PC-9 (cell line): ENCODE results near the gene LRCOL1. TPM values are rescaled to one million over a fixed set of nuclear protein-coding genes. Genes with fewer than 3 reads are reported as not detected.

Experiments used
- BruUV-seq: library from RNA; stranded (reverse); fragments of 400-500 nt; replicated peaks from 2 replicates; lab custom pipeline; 2021; lab: Mats Ljungman, UMichigan
- CTCF ChIA-PET: fragments of 300-600 bp; sonication (Branson Sonifier 250); formaldehyde crosslinking; loops from one replicate; lab custom pipeline; 2022; ENCODE audit warnings: antibody characterized with exemption; lab: Charles Lee
- POLR2A ChIA-PET: fragments of 300-600 bp; sonication (Branson Sonifier 250); formaldehyde crosslinking; loops from one replicate; lab custom pipeline; 2022; ENCODE audit warnings: antibody characterized with exemption; ENCODE audit not compliant: unreplicated experiment; lab: Charles Lee
- DNase-seq, 2 experiments: peaks; one replicate each; pipeline versions ENCODE4 v3.0.0 to v3.0.0-alpha.2; 2015 to 2022; ENCODE audit warnings: mixed read lengths in 1 of 2
- H2AFZ ChIP-seq: fragments of 200-600 bp; sonication (generic); 2 replicates; pipeline ENCODE4 v1.8.1; 2017; ENCODE audit warnings: antibody characterized with exemption
- H3F3A ChIP-seq: fragments of 200-600 bp; sonication (generic); 2 replicates; pipeline ENCODE4 v1.8.1; 2017; ENCODE audit warnings: antibody characterized with exemption, mild to moderate bottlenecking, low read depth; ENCODE audit not compliant: insufficient read depth
- H3K27ac ChIP-seq: fragments of 200-600 bp; sonication (generic); 2 replicates; pipeline ENCODE4 v1.6.1; 2016; ENCODE audit warnings: mixed run types
- H3K27me3 ChIP-seq: fragments of 200-600 bp; sonication (generic); 2 replicates; pipeline ENCODE4 v1.6.1; 2016; ENCODE audit warnings: low read depth, mixed run types; ENCODE audit not compliant: insufficient read depth
- H3K36me3 ChIP-seq: fragments of 200-600 bp; sonication (generic); 2 replicates; pipeline ENCODE4 v1.6.1; 2016; ENCODE audit warnings: low read depth, mixed run types
- H3K4me1 ChIP-seq: fragments of 200-600 bp; sonication (generic); replicated peaks from 2 replicates; pipeline ENCODE4 v1.6.1; 2016; ENCODE audit warnings: mixed run types; ENCODE audit not compliant: insufficient read depth
- H3K4me2 ChIP-seq: fragments of 200-600 bp; sonication (generic); 2 replicates; pipeline ENCODE4 v1.6.1; 2017; ENCODE audit warnings: mixed run types
- H3K4me3 ChIP-seq: fragments of 200-600 bp; sonication (generic); 2 replicates; pipeline ENCODE4 v1.6.1; 2016; ENCODE audit warnings: mixed run types
- H3K79me2 ChIP-seq: fragments of 200-600 bp; sonication (generic); 2 replicates; pipeline ENCODE4 v1.6.1; 2017; ENCODE audit warnings: low read depth, mixed run types
- H3K9me2 ChIP-seq: fragments of 200-600 bp; sonication (generic); 2 replicates; pipeline ENCODE4 v1.8.1; 2017; ENCODE audit warnings: mild to moderate bottlenecking; ENCODE audit not compliant: insufficient read depth
- H3K9me3 ChIP-seq: fragments of 200-600 bp; sonication (generic); 2 replicates; pipeline ENCODE4 v1.8.1; 2016; ENCODE audit warnings: low read depth; ENCODE audit not compliant: insufficient read depth
- H4K20me1 ChIP-seq: fragments of 200-600 bp; sonication (generic); 2 replicates; pipeline ENCODE4 v1.8.1; 2017; ENCODE audit not compliant: insufficient read depth
- CTCF ChIP-seq: fragments of 200-600 bp; sonication (generic); conservative IDR thresholded peaks from 2 replicates; pipeline ENCODE4 v1.6.1; 2017; ENCODE audit warnings: mixed run types, antibody characterized with exemption, mild to moderate bottlenecking, moderate library complexity
- EZH2 ChIP-seq: fragments of 200-600 bp; sonication (generic); IDR thresholded peaks from 2 replicates; pipeline ENCODE4 v1.8.0; 2017; ENCODE audit warnings: antibody characterized with exemption, low read depth
- intact Hi-C: fragments of 100-400 bp; cut with micrococcal nuclease; formaldehyde crosslinking; loops from one replicate; pipeline ENCODE4 v1.10.0; 2022; ENCODE audit not compliant: unreplicated experiment
- total RNA-seq: library from RNA; stranded (reverse); gene quantifications from 2 replicates; pipeline ENCODE4 v1.2.3, GENCODE V29; 2021

Gene LRCOL1
- total RNA-seq, 1 experiment from 2014 or later: not detected

- POLR2A ChIA-PET: no interaction called here
- no TSS peak for BruUV-seq
These were observed 39.3 kb downstream of the LRCOL1 start for GRCh38 chr12:132571051-132571450.

GRCh38 chr12:132570635-132571034 is 39.7 kb downstream of the LRCOL1 start:
- ChIA-PET POLR2A (no interaction called here), CTCF (no interaction called here)
- H3K27ac ChIP-seq: no peak overlapping the region
- H3K9me2 ChIP-seq: no peaks in the 10 kb centered on the region
- H3F3A ChIP-seq: no peaks in the 10 kb centered on the region
- BruUV-seq: no TSS peak
- H4K20me1 ChIP-seq: peaks cover 9% of the 10 kb centered on the region
- no peak overlapping the region for H3K4me2 ChIP-seq
- H3K4me1 ChIP-seq: no peaks in the 10 kb centered on the region
- no peaks in the 10 kb centered on the region for H3K36me3 ChIP-seq
- no peak for DNase-seq
- H3K9me3 ChIP-seq: no peaks in the 10 kb centered on the region
- H3K79me2 ChIP-seq: no peaks in the 10 kb centered on the region
- H2AFZ ChIP-seq: no peak overlapping the region
- no peak for TF ChIP-seq EZH2
- H3K27me3 ChIP-seq: no peaks in the 10 kb centered on the region
- H3K4me3 ChIP-seq: no peak overlapping the region
- intact Hi-C loops: no loop called here

More at GRCh38 chr12:132571051-132571450, 39.3 kb downstream of the LRCOL1 start:
- Histone ChIP-seq H3K36me3 (no peaks in the 10 kb centered on the region), H3K9me3 (no peaks in the 10 kb centered on the region), H3K27me3 (no peaks in the 10 kb centered on the region), H3K9me2 (no peaks in the 10 kb centered on the region), H3K79me2 (no peaks in the 10 kb centered on the region), H3K4me1 (no peaks in the 10 kb centered on the region), H3K4me2 (no peak overlapping the region), H3K4me3 (no peak overlapping the region), H3K27ac (no peak overlapping the region), H2AFZ (no peak overlapping the region), H4K20me1 (peaks cover 6% of the 10 kb centered on the region), H3F3A (no peaks in the 10 kb centered on the region)
- CTCF ChIA-PET: no interaction called here
- no peak for DNase-seq
- intact Hi-C loops: no loop called here
- TF ChIP-seq CTCF: no peak
- no peak for TF ChIP-seq EZH2

GRCh38 chr12:132569856-132570480 is 40.4 kb downstream of the LRCOL1 start:
- ChIA-PET POLR2A (no interaction called here), CTCF (no interaction called here)
- no peak for TF ChIP-seq CTCF
- Histone ChIP-seq H3K36me3 (no peaks in the 10 kb centered on the region), H3K27me3 (no peaks in the 10 kb centered on the region), H3K4me3 (no peak overlapping the region), H4K20me1 (peaks cover 14% of the 10 kb centered on the region), H3K79me2 (no peaks in the 10 kb centered on the region), H3K4me1 (no peaks in the 10 kb centered on the region), H3K9me3 (no peaks in the 10 kb centered on the region), H2AFZ (no peak overlapping the region), H3K4me2 (no peak overlapping the region), H3K9me2 (no peaks in the 10 kb centered on the region), H3K27ac (no peak overlapping the region), H3F3A (no peaks in the 10 kb centered on the region)
- no TSS peak for BruUV-seq
- DNase-seq: no peak
- intact Hi-C loops: no loop called here
